ENCODE data around the gene ADAM11.
"Not testable (repeated sequence)": the region's sequence is repeated elsewhere in the genome, so short reads cannot be mapped to it uniquely, and the experiment has no call there.

Gene ADAM11, protein sequence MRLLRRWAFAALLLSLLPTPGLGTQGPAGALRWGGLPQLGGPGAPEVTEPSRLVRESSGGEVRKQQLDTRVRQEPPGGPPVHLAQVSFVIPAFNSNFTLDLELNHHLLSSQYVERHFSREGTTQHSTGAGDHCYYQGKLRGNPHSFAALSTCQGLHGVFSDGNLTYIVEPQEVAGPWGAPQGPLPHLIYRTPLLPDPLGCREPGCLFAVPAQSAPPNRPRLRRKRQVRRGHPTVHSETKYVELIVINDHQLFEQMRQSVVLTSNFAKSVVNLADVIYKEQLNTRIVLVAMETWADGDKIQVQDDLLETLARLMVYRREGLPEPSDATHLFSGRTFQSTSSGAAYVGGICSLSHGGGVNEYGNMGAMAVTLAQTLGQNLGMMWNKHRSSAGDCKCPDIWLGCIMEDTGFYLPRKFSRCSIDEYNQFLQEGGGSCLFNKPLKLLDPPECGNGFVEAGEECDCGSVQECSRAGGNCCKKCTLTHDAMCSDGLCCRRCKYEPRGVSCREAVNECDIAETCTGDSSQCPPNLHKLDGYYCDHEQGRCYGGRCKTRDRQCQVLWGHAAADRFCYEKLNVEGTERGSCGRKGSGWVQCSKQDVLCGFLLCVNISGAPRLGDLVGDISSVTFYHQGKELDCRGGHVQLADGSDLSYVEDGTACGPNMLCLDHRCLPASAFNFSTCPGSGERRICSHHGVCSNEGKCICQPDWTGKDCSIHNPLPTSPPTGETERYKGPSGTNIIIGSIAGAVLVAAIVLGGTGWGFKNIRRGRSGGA

DNA sequence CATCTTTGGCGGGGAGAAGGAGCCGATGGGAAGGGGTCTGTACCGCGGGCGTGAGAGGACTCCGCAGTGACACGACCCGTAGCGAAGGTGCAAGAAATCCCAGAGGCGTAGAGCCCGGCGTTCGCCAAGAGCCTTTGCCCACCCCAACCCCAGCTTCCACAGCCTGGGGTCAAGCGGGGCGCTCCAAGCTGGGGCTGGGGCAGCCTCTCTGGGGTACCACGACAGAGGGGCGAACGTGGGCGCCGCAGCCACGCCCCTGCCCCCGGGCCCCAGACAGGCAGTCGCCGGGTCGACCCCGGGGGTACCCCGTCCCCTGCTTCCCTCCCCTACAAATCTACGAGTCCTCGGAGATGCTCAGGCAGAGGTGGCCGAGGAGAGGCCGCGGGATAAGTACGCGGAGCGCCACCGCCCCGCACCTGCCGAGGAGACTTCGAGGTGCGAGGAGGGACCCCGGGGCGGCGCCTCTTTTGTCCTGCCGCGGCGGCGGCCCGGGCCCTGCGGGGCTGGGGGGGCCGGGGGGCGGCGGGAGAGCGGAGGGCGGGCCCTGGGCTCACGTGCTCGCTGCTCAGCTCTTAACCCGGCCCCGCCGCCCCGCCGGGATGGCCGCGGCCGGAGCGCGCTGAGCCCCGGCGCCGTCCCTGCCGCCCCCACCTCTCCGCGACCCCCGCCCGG lies at the start of gene ADAM11:
ADAM11 (plus strand) TSS at position 575 of the 672 bp plus-strand sequence. CDS start 212 bp downstream, outside the sequence.
- peak in 2 of 56 donors; percentile 14 to 67 for DNase-seq

DNA sequence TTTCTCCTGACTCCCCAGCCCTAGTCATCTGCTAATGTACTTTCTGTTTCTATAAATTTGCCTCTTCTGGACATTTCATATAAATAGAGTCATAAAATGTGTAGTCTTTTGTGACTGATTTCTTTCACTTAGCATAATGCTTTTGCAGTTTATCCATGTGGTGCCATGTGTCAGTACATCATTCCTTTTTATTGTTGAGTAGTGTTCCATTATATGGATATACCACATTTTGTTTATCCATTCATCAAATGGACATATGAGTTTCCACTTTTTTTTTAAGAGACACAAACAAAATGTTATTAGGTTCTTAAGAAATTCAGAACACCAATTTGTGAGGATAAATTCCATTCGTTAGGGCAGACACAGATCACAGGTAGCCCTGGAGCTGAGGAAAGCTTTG lies 39.3 kb upstream of the ADAM11 start:
- no peak for DNase-seq

- DNase-seq = no peak
Observed at GRCh38 chr17:44722254-44722653, 36.5 kb upstream of the ADAM11 start.

DNA sequence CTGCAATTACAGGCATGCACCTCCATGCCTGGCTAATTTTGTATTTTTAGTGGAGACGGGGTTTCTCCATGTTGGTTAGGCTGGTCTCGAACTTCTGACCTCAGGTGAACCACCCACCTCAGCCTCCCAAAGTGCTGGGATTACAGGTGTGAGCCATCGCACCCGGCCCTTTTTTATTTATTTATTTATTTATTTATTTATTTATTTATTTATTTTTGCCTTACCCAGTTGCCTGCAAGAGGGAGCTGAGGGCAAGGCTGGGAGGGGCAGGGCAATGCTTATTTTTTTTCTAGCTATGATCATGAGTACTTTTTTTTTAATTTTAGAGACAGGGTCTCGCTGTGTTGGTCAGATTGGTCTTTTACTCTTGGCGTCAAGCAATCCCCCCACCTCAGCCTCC lies 32.7 kb upstream of the ADAM11 start:
- not testable (repeated sequence) for DNase-seq

GRCh38 chr17:44733753-44734152 lies 25.0 kb upstream of the ADAM11 start:
- no peak for DNase-seq

- DNase-seq = no peak
Observed at GRCh38 chr17:44734272-44734671, 24.5 kb upstream of the ADAM11 start.

DNA sequence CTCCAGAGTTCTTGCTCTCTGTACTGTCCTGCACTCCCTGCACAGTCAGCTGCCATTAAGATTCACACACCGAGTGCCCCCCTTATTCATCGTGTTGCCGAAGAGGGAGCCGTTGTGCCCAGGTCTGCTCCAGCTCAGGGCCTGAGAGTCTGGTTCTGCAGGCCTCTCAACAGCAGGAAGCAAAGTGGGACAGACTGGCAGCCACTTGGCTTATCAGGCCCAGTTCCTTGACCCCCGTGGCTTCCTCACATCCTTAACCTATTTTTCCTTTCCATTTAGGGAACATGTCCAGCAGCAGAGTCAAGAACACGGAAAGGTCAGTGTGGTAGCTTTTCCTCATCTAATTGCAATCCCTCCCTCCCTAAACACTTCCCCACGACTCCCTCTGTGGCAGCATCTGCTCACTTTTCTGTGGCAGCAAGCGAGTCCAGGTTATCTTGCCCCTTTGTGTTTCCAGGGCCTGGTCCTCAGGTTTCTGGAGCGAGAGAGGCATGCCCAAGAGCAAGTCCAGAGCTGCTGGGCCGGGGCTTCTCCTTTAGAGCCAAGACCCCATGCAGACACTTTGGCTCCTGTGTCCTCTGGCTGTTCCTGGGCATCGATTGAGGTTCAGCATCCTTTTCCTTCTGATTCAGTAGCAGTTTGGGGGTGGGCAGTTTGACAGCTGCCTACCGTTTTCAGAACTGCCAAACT lies 22.1 kb upstream of the ADAM11 start:
- DNase-seq = no peak

DNA sequence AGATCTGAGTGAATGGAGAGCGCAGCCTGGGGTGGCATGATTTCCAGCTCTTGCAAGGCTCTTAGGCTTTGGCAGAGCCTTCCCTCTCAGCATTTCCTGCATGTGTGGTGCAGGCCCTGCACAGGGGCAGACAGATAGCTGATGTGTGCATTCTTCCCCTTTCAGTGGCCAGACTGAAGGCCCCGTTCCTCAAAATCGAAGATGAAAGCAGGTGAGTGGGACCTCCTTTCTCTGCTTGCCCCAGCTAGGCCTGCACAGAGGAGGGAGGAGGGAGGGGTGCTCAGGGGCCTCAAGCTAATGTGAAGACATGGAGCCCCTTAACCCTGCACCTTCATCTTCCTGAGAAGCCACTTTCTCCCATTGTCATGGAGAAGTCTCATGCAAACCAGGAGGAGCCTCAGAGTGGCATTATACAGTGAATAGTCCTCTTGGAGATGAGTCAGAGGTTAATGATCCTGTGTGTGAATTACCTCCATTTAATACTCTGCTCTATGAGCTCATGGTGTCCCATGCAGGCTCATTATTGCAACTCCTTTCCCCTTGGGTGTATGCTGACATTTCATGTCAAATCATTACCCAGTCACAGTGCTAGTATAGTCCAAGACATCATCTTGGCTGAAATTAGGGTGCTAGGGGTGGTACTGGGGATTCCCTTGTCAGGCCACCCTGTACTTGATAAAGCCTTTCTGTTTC lies 20.4 kb upstream of the ADAM11 start:
- no peak for DNase-seq

DNA sequence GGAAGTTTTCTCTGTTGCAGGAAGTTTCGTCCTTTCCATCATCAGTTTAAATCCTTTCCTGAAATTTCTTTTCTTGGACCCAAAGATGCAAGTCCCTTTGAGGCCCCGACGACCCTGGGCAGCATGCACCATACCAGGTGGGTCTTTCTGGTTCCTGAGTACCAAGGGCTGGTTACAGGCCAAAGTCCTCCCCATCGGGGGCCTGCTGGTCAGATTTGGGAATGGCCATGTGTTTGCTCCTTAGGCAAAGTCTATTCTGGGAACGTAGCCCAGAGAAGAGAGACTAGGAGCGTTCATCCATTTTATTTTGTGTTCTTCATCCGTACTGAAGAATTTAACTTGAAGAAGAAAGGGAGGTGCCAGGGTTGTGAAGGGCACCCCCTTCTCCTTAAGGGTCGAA lies 17.5 kb upstream of the ADAM11 start:
- no peak for DNase-seq

DNA sequence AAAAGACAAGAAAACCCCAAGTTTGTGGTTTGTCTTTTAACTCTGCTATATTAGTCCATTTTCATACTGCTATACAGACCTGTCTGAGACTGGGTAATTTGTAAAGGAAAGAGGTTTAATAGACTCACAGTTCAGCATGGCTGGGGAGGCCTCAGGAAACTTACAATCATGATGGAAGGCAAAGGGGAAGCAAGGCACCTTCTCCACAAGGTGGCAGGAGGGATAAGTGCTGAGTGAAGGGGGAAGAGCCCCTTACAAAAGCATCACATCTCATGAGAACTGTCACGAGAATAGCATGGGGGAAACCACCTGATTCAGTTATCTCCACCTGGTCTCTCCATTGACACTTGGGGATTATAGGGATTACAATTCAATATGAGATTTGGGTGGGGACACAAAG lies 13.5 kb upstream of the ADAM11 start:
- no peak for DNase-seq

GRCh38 chr17:44745738-44746137 lies 13.1 kb upstream of the ADAM11 start:
- DNase-seq = not testable (repeated sequence)

GRCh38 chr17:44747566-44747965 lies 11.2 kb upstream of the ADAM11 start:
- DNase-seq = no peak

- peak in 7 of 56 donors; percentile 2 to 37 (median 21) for DNase-seq
Observed at GRCh38 chr17:44749076-44749979, 9.5 kb upstream of the ADAM11 start.

GRCh38 chr17:44749980-44750318 lies 8.8 kb upstream of the ADAM11 start:
- DNase-seq = no peak

GRCh38 chr17:44751331-44751730 lies 7.5 kb upstream of the ADAM11 start:
- no peak for DNase-seq

DNA sequence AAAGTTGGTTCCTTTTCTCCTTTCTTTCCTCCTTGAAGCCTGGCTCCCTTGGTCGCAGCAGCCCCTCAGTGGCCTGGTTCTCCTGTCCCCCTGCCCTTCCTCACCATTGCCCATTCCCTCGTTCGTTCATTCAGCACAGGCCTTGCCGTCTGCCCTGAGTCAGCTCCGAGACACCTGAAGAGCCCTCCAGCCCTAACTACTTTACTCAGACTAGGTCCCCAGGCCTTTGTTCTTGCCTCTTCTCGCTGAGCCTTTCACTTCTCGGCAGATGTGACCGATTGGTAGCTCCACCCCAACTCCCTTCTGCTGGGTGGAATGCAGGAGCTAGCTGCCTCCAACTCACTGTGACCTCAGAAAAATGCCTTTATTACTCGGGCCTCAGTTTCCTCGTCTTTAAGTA lies 7.0 kb upstream of the ADAM11 start:
- DNase-seq = no peak

GRCh38 chr17:44752953-44753861 lies 5.6 kb upstream of the ADAM11 start:
- DNase-seq = no peak

DNA sequence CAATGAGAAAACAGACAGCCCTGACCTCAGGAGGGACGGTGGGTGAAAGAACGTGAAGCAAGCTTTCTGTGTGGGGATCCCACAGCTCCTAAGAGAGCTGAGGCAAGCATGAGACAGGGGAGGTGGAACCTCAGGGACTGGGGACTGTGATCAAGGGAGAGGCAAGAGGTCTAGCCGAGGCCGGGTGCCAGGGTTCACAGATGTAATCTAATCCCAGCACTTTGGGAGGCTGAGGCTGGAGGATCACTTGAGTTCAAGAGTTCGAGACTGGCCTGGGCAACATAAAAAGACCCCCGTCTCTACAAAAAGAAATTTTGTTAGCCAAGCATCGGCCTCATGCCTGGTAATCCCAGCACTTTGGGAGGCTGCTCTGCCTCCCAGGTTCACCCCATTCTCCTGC lies 4.5 kb upstream of the ADAM11 start:
- DNase-seq = no peak

DNA sequence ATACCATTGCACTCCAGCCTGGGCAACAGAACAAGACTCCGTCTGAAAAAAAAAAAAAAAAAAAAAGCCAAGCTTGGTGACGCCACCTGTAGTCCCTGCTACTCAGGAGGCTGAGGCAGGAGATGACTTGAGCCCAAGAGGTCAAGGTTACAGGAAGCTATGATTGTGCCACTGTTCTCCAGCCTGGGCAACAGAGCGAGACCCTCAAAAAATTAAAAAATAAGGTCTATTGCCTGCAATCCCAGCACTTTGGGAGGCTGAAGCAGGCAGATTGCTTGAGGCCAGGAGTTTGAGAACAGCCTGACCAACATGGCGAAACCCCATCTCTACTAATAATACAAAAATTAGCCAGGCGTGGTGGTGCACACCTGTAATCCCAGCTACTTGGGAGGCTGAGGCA lies 3.6 kb upstream of the ADAM11 start:
- not testable (repeated sequence) for DNase-seq

Measured in nucleus accumbens (tissue), 56 donors.